GM12878 (cell line): ENCODE measurements around the gene CENPP. TPM values are rescaled to one million over a fixed set of nuclear protein-coding genes. Genes with fewer than 3 reads are reported as not detected.

Source experiments
- ATAC-seq: fragments of 200-7000 bp; cut with Tn5 transposase; 3 replicates; pipeline ENCODE4 v1.9.1; 2020; ENCODE audit warnings: mild to moderate bottlenecking, moderate library complexity
- BruUV-seq: library from RNA; stranded (reverse); fragments of 400-500 nt; replicated peaks from 2 replicates; lab custom pipeline; 2021; lab: Mats Ljungman, UMichigan
- CTCF ChIA-PET: fragments of 300-600 bp; sonication (Branson Sonifier 250); formaldehyde crosslinking; extraction: SDS; loops from one replicate; lab custom pipeline; 2021; ENCODE audit warnings: inconsistent platforms; lab: Yijun Ruan, JAX
- POLR2A ChIA-PET: fragments of 350-600 bp; formaldehyde crosslinking; extraction: SDS; loops from one replicate; lab custom pipeline; 2021; ENCODE audit warnings: inconsistent platforms; lab: Charles Lee
- RAD21 ChIA-PET: fragments of 300-600 bp; sonication (Branson Sonifier 250); formaldehyde crosslinking; loops from one replicate; lab custom pipeline; 2023; ENCODE audit warnings: antibody characterized with exemption; ENCODE audit not compliant: unreplicated experiment; lab: Charles Lee
- SMC1A ChIA-PET: fragments of 300-600 bp; sonication (Branson Sonifier 250); formaldehyde crosslinking; loops from one replicate; lab custom pipeline; 2023; ENCODE audit not compliant: unreplicated experiment, uncharacterized antibody; lab: Charles Lee
- DNase-seq: peaks from one replicate; pipeline ENCODE4 v3.0.0-alpha.2; 2011; ENCODE audit warnings: low read depth, low spot score
- FAIRE-seq: peaks from 3 replicates; lab custom pipeline; 2011; peaks lifted over from hg19 to GRCh38; lab: Jason Lieb, UNC
- H2AFZ ChIP-seq: 2 replicates; pipeline ENCODE4 v1.6.0; 2011; ENCODE audit warnings: low read depth, low read length, control low read depth; ENCODE audit not compliant: control insufficient read depth
- H3K27ac ChIP-seq: 2 replicates; pipeline ENCODE4 v1.5.1; 2011; ENCODE audit warnings: control low read depth; ENCODE audit not compliant: control insufficient read depth, insufficient read depth
- H3K27me3 ChIP-seq, 2 experiments: replicated peaks in 1 of 2; 2 replicates each; pipeline versions ENCODE4 v1.6.0 to v1.6.1; 2011; ENCODE audit warnings: low read length in 1 of 2; ENCODE audit not compliant: control insufficient read depth in 2 of 2, insufficient read depth in 2 of 2
- H3K36me3 ChIP-seq, 2 experiments: 2 replicates each; pipeline ENCODE4 v1.5.1; 2011; ENCODE audit warnings: low read length in 1 of 2; ENCODE audit not compliant: control insufficient read depth in 2 of 2, insufficient read depth in 2 of 2
- H3K4me1 ChIP-seq: 2 replicates; pipeline ENCODE4 v1.6.1; 2011; ENCODE audit warnings: mild to moderate bottlenecking, low read length, moderate library complexity, mixed read lengths; ENCODE audit not compliant: control insufficient read depth, insufficient read depth
- H3K4me2 ChIP-seq: 2 replicates; pipeline ENCODE4 v1.6.0; 2011; ENCODE audit warnings: control low read depth; ENCODE audit not compliant: control insufficient read depth, insufficient read depth
- H3K4me3 ChIP-seq: fragments of 200-600 bp; sonication (generic); 2 replicates; pipeline ENCODE4 v1.5.1; 2016
- H3K79me2 ChIP-seq: 2 replicates; pipeline ENCODE4 v1.6.0; 2011; ENCODE audit warnings: low read length; ENCODE audit not compliant: control insufficient read depth, insufficient read depth
- H3K9ac ChIP-seq: 2 replicates; pipeline ENCODE4 v1.8.0; 2011; ENCODE audit warnings: low read length, control low read depth, mixed read lengths; ENCODE audit not compliant: control insufficient read depth, insufficient read depth
- H3K9me3 ChIP-seq: replicated peaks from 3 replicates; pipeline ENCODE4 v1.5.1; 2011; ENCODE audit warnings: mild to moderate bottlenecking, low read length; ENCODE audit not compliant: control insufficient read depth, insufficient read depth
- H4K20me1 ChIP-seq: 2 replicates; pipeline ENCODE4 v1.6.0; 2011; ENCODE audit not compliant: control insufficient read depth, insufficient read depth
- ASH2L ChIP-seq: fragments of 300-600, 200-600 bp; sonication (generic); IDR thresholded peaks from 2 replicates; pipeline ENCODE4 v1.6.1; 2017; ENCODE audit warnings: low read depth, mild to moderate bottlenecking, borderline replicate concordance
- ATF7 ChIP-seq: fragments of 450-650 bp; IDR thresholded peaks from 2 replicates; pipeline ENCODE4 v1.6.1; 2016; ENCODE audit warnings: low read depth, mild to moderate bottlenecking
- CBX3 ChIP-seq: fragments of 200-600 bp; sonication (generic); IDR thresholded peaks from 2 replicates; pipeline ENCODE4 v1.6.1; 2016; ENCODE audit warnings: low read depth, borderline replicate concordance
- HDAC2 ChIP-seq: fragments of 200-600 bp; sonication (generic); IDR thresholded peaks from 2 replicates; pipeline ENCODE4 v1.6.1; 2017
- IKZF1 ChIP-seq: fragments of 450-650 bp; conservative IDR thresholded peaks from 2 replicates; pipeline ENCODE4 v1.6.1; 2017; ENCODE audit warnings: antibody characterized with exemption, mild to moderate bottlenecking
- NFIC ChIP-seq: IDR thresholded peaks from 2 replicates; pipeline ENCODE4 v1.6.1; 2012; ENCODE audit warnings: low read depth, mild to moderate bottlenecking, inconsistent platforms, low read length, moderate library complexity
- RCOR1 ChIP-seq: conservative IDR thresholded peaks from 2 replicates; pipeline ENCODE4 v1.6.1; 2012; ENCODE audit warnings: low read depth, low read length, improper control_type of control experiment
- WRNIP1 ChIP-seq: IDR thresholded peaks from 2 replicates; pipeline ENCODE4 v1.6.1; 2011; ENCODE audit warnings: low read depth, low read length, improper control_type of control experiment, borderline replicate concordance
- ZNF24 ChIP-seq: fragments of 450-650 bp; IDR thresholded peaks from 2 replicates; pipeline ENCODE4 v1.6.1; 2017; ENCODE audit warnings: antibody characterized with exemption, mild to moderate bottlenecking
- WGBS: methylation state at CpG from one replicate; pipeline ENCODE4 v1.1.6; 2016; ENCODE audit warnings: low lambda C conversion rate; ENCODE audit not compliant: insufficient replicate concordance, insufficient coverage; ENCODE audit errors: missing lambda C conversion rate; 5-methylcytosine and 5-hydroxymethylcytosine counted together
- in situ Hi-C: fragments of 300-500 bp; cut with MboI; formaldehyde crosslinking; loops from 9 replicates; pipeline ENCODE4 v1.14.3; 2018; ENCODE audit warnings: mixed read lengths
- intact Hi-C: fragments of 100-400 bp; cut with micrococcal nuclease; formaldehyde crosslinking; loops from one replicate; pipeline ENCODE4 v1.14.2; 2022; ENCODE audit not compliant: unreplicated experiment
- polyA plus RNA-seq, 11 experiments: library from polyadenylated mRNA; depleted of rRNA in 4 of 11; unstranded in 6 of 11; stranded (reverse) in 5 of 11; fragments of >200 nt; fragmentation: Nextera tagmentation in 4 of 11; fragmentation: Illumina TruSeq in 1 of 11; extraction: Ambion mirVana in 4 of 11; extraction: Trizol in 1 of 11; gene quantifications; 1 replicate in 1 of 11; 2 replicates in 10 of 11; pipeline versions ENCODE4 v1.2.1 to v1.2.3, GENCODE V29; 2011 to 2016; ENCODE audit warnings: inconsistent platforms in 2 of 11, missing spikeins in 2 of 11, low read depth in 1 of 11
- total RNA-seq, 4 experiments: library from RNA; depleted of rRNA in 3 of 4; stranded (reverse); fragments of >200 nt in 3 of 4; fragmentation: Illumina TruSeq in 1 of 4; extraction: Trizol in 1 of 4; gene quantifications; 2 replicates each; pipeline versions ENCODE4 v1.2.1 to v1.2.3, GENCODE V29; 2013 to 2021
- TF ChIP-seq, protein P1 (sequence below): fragments of 450-650 bp; formaldehyde crosslinking; IDR thresholded peaks from 2 replicates; pipeline ENCODE4 v1.4.0; 2020; ENCODE audit warnings: mild to moderate bottlenecking, moderate library complexity
- TF ChIP-seq, protein P2 (sequence below): fragments of 450-650 bp; IDR thresholded peaks from 2 replicates; pipeline ENCODE4 v1.6.1; 2016; ENCODE audit warnings: mild to moderate bottlenecking, moderate library complexity, borderline replicate concordance

CENPP gene
- total and polyA plus RNA-seq, 10 of the 15 experiments (the other 5 are each of a cell fraction or from before 2014, with no cell fraction given), result 9.4 to 31.4 (median 19.8) TPM

DNA sequence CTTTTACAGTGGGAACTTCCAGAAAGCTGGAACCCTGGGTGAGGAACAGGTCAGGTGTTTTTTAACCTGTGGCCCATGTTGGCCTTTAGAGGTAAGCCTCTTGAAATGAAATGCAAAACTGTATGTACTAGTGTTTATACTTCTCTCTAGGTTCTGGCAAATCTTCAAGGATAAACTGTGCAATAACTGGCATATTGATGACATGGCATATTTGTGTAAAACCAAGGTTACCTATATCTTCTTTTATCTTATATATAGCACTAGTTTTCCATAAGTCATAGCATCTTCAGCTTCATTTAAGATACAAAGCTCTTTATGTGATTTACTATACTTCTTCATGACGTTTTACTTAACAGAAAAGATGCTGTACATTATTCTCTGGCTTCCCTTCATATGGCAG lies 24.8 kb upstream of the CENPP start:
- TF ChIP-seq ASH2L (no peak), CBX3 (no peak), ZNF24 (no peak), WRNIP1 (no peak), NFIC (no peak), IKZF1 (no peak), RCOR1 (no peak), HDAC2 (no peak), ATF7 (no peak)
- TF ChIP-seq, protein P1, sequence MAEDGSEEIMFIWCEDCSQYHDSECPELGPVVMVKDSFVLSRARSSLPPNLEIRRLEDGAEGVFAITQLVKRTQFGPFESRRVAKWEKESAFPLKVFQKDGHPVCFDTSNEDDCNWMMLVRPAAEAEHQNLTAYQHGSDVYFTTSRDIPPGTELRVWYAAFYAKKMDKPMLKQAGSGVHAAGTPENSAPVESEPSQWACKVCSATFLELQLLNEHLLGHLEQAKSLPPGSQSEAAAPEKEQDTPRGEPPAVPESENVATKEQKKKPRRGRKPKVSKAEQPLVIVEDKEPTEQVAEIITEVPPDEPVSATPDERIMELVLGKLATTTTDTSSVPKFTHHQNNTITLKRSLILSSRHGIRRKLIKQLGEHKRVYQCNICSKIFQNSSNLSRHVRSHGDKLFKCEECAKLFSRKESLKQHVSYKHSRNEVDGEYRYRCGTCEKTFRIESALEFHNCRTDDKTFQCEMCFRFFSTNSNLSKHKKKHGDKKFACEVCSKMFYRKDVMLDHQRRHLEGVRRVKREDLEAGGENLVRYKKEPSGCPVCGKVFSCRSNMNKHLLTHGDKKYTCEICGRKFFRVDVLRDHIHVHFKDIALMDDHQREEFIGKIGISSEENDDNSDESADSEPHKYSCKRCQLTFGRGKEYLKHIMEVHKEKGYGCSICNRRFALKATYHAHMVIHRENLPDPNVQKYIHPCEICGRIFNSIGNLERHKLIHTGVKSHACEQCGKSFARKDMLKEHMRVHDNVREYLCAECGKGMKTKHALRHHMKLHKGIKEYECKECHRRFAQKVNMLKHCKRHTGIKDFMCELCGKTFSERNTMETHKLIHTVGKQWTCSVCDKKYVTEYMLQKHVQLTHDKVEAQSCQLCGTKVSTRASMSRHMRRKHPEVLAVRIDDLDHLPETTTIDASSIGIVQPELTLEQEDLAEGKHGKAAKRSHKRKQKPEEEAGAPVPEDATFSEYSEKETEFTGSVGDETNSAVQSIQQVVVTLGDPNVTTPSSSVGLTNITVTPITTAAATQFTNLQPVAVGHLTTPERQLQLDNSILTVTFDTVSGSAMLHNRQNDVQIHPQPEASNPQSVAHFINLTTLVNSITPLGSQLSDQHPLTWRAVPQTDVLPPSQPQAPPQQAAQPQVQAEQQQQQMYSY (CRISPR knock-in tag), result no peak
- TF ChIP-seq, protein P2, sequence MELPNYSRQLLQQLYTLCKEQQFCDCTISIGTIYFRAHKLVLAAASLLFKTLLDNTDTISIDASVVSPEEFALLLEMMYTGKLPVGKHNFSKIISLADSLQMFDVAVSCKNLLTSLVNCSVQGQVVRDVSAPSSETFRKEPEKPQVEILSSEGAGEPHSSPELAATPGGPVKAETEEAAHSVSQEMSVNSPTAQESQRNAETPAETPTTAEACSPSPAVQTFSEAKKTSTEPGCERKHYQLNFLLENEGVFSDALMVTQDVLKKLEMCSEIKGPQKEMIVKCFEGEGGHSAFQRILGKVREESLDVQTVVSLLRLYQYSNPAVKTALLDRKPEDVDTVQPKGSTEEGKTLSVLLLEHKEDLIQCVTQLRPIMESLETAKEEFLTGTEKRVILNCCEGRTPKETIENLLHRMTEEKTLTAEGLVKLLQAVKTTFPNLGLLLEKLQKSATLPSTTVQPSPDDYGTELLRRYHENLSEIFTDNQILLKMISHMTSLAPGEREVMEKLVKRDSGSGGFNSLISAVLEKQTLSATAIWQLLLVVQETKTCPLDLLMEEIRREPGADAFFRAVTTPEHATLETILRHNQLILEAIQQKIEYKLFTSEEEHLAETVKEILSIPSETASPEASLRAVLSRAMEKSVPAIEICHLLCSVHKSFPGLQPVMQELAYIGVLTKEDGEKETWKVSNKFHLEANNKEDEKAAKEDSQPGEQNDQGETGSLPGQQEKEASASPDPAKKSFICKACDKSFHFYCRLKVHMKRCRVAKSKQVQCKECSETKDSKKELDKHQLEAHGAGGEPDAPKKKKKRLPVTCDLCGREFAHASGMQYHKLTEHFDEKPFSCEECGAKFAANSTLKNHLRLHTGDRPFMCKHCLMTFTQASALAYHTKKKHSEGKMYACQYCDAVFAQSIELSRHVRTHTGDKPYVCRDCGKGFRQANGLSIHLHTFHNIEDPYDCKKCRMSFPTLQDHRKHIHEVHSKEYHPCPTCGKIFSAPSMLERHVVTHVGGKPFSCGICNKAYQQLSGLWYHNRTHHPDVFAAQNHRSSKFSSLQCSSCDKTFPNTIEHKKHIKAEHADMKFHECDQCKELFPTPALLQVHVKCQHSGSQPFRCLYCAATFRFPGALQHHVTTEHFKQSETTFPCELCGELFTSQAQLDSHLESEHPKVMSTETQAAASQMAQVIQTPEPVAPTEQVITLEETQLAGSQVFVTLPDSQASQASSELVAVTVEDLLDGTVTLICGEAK, result no peak
- no peaks in the 10 kb centered on the region for H3K27me3 ChIP-seq
- SMC1A ChIA-PET, result interaction anchor here (1.0 to 1.4 kb wide), 3 partner anchors 9 to 25 kb away, joined by 3 to 5 read pairs (median 3); partner anchors contain the start of gene CENPP
- intact Hi-C loops, result no loop called here
- peaks cover 4% of the 10 kb centered on the region; the same call in 1 of the 2 replicates for H3K4me1 ChIP-seq
- BruUV-seq, result no TSS peak
- no peaks in the 10 kb centered on the region for H3K9me3 ChIP-seq
- no peak overlapping the region for H3K4me3 ChIP-seq
- RAD21 ChIA-PET, result no interaction called here
- FAIRE-seq (no peak), ATAC-seq (no peak), DNase-seq (no peak)
- no peaks in the 10 kb centered on the region for H4K20me1 ChIP-seq
- CTCF ChIA-PET, result interaction anchor here (0.5 kb wide), 1 partner anchor 252 kb away, joined by 3 read pairs; no protein-coding TSS in a partner anchor
- POLR2A ChIA-PET, result no interaction called here
- no peak overlapping the region for H3K27ac ChIP-seq
- 0% methylated on average over 1 of the region's 1 CpG for WGBS
- H3K9ac ChIP-seq, result no peak overlapping the region
- in situ Hi-C loops, result no loop called here
- no peak overlapping the region for H2AFZ ChIP-seq
- peaks cover 0 to 31% of the 10 kb centered on the region in 2 experiments; a peak in 3 of 4 replicates for H3K36me3 ChIP-seq
- H3K4me2 ChIP-seq, result no peak overlapping the region
- no peaks in the 10 kb centered on the region for H3K79me2 ChIP-seq
